Upper lobe of left lung (tissue), 6 donors: ENCODE data around the gene HTRA3. TPM values are rescaled to one million over a fixed set of nuclear protein-coding genes. Genes with fewer than 3 reads are reported as not detected.

Experiments used
- ATAC-seq, 2 donors: fragments of 200-7000 bp; cut with Tn5 transposase; one replicate each; pipeline ENCODE4 v1.9.1; 2022; ENCODE audit warnings: mild to moderate bottlenecking in 2 of 2, moderate library complexity in 2 of 2; ENCODE audit not compliant: low FRiP score in 2 of 2
- DNase-seq, 2 donors: peaks; one replicate each; pipeline ENCODE4 v3.0.0-alpha.2; 2019 to 2020
- H3K27ac ChIP-seq, 4 donors: fragments of 200-600 bp; sonication (generic); one replicate each; pipeline ENCODE4 v1.5.1; 2016 to 2019
- H3K27me3 ChIP-seq, 4 donors: fragments of 200-600 bp; sonication (generic); one replicate each; pipeline ENCODE4 v1.5.1; 2017 to 2019
- H3K36me3 ChIP-seq, 4 donors: fragments of 200-600 bp; sonication (generic); one replicate each; pipeline ENCODE4 v1.5.1; 2016 to 2019
- H3K4me1 ChIP-seq, 4 donors: fragments of 200-600 bp; sonication (generic); one replicate each; pipeline ENCODE4 v1.5.1; 2018 to 2019
- H3K4me3 ChIP-seq, 4 donors: fragments of 200-600 bp; sonication (generic); one replicate each; pipeline ENCODE4 v1.5.1; 2017 to 2019; ENCODE audit warnings: mild to moderate bottlenecking in 2 of 4, moderate library complexity in 1 of 4
- H3K9me3 ChIP-seq, 4 donors: fragments of 200-600 bp; sonication (generic); one replicate each; pipeline ENCODE4 v1.5.1; 2018 to 2019
- EP300 ChIP-seq, 4 donors: sonication (generic); formaldehyde crosslinking; IDR thresholded peaks; one replicate each; pipeline ENCODE4 v1.5.1; 2017; ENCODE audit warnings: antibody characterized with exemption in 4 of 4, control low read depth in 2 of 4
- POLR2A ChIP-seq, 4 donors: fragments of 450-650 bp; IDR thresholded peaks; one replicate each; pipeline ENCODE4 v1.5.1; 2016 to 2017; ENCODE audit warnings: antibody characterized with exemption in 4 of 4, mild to moderate bottlenecking in 2 of 4
- POLR2AphosphoS5 ChIP-seq, 2 donors: sonication (generic); formaldehyde crosslinking; IDR thresholded peaks; one replicate each; pipeline ENCODE4 v1.5.1; 2017; ENCODE audit warnings: antibody characterized with exemption in 2 of 2
- WGBS, 2 donors: methylation state at CpG; one replicate each; pipeline ENCODE4 v1.1.5; 2017 to 2018; 5-methylcytosine and 5-hydroxymethylcytosine counted together
- total RNA-seq, 6 donors: library from RNA; depleted of rRNA in 4 of 6; stranded (reverse); fragments of >200 nt in 4 of 6; gene quantifications; one replicate each; pipeline versions ENCODE4 v1.1.0 to v1.2.1, GENCODE V29; 2016 to 2021
- TF ChIP-seq, protein P1 (sequence below), 6 experiments: fragments of 450-650 bp in 4 of 6; fragments of 200-600 bp in 2 of 6; sonication (generic) in 2 of 6; IDR thresholded peaks; one replicate each; pipeline ENCODE4 v1.5.1; 2016 to 2019; ENCODE audit warnings: antibody characterized with exemption in 6 of 6
- donor health status: DM: no; HTN: no; CAD: no; lungs with moderate emphysema.
- donor health status: DM: no; HTN: yes; CAD: no; lungs with severe emphysema.

HTRA3 gene
- total RNA-seq, 6 donors from 2014 or later = 5.2 to 51.1 (median 19.7) TPM

DNA sequence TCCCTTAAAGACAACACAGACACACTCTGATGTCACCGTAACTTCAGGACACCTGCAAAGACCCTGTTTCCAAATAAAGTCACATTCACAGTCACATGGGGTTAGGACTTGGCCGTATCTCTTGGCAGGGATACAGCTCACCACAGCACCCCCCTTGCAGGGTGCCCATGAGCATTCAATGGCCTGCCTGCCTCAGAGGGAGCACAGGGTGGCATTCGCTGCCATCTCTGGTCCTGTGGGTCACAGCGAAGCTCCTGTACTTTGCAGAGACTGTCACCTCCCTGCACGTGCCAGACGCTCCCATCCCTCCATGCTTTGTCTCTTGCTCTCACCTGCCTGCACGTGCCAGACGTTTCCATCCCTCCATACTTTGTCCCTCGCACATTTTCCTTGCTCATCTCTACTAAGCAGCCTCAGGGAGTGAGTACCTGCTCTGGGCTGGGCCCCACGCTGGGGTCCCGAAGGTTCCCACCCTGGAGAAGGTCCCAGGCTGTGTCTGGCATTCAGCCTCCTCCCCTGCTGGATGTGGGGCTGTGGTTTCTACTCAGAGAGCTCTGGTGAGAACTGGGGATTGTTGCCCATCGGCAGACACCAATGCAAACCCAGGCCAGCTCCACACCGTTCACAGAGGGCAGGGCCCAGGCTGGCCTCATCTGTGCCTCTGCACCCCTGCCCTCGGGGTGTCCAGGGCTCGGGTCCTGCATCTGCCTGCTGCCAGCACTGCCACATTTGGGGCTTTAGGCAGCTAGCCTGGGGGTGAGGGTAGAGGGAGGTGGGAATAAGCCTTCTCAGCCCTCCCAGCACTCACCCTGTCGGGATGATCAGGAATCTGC lies 15.8 kb downstream of the HTRA3 start:
- Histone ChIP-seq H3K4me3 (no peak overlapping the region), H3K4me1 (no peaks in the 10 kb centered on the region), H3K9me3 (no peaks in the 10 kb centered on the region), H3K36me3 (no peaks in the 10 kb centered on the region), H3K27me3 (no peaks in the 10 kb centered on the region), H3K27ac (no peak overlapping the region)
- no peak for TF ChIP-seq POLR2AphosphoS5 (IDR thresholded peaks at IDR 0.05)
- no peak for TF ChIP-seq POLR2A (IDR thresholded peaks at IDR 0.05)
- no peak for TF ChIP-seq EP300 (IDR thresholded peaks at IDR 0.05)
- TF ChIP-seq, protein P1, sequence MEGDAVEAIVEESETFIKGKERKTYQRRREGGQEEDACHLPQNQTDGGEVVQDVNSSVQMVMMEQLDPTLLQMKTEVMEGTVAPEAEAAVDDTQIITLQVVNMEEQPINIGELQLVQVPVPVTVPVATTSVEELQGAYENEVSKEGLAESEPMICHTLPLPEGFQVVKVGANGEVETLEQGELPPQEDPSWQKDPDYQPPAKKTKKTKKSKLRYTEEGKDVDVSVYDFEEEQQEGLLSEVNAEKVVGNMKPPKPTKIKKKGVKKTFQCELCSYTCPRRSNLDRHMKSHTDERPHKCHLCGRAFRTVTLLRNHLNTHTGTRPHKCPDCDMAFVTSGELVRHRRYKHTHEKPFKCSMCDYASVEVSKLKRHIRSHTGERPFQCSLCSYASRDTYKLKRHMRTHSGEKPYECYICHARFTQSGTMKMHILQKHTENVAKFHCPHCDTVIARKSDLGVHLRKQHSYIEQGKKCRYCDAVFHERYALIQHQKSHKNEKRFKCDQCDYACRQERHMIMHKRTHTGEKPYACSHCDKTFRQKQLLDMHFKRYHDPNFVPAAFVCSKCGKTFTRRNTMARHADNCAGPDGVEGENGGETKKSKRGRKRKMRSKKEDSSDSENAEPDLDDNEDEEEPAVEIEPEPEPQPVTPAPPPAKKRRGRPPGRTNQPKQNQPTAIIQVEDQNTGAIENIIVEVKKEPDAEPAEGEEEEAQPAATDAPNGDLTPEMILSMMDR (IDR thresholded peaks at IDR 0.05) = no peak
- ATAC-seq (no peak), DNase-seq (no peak)
- 69 to 71% methylated on average over 12 to 16 of the region's 16 CpGs for WGBS, 2 donors

DNA sequence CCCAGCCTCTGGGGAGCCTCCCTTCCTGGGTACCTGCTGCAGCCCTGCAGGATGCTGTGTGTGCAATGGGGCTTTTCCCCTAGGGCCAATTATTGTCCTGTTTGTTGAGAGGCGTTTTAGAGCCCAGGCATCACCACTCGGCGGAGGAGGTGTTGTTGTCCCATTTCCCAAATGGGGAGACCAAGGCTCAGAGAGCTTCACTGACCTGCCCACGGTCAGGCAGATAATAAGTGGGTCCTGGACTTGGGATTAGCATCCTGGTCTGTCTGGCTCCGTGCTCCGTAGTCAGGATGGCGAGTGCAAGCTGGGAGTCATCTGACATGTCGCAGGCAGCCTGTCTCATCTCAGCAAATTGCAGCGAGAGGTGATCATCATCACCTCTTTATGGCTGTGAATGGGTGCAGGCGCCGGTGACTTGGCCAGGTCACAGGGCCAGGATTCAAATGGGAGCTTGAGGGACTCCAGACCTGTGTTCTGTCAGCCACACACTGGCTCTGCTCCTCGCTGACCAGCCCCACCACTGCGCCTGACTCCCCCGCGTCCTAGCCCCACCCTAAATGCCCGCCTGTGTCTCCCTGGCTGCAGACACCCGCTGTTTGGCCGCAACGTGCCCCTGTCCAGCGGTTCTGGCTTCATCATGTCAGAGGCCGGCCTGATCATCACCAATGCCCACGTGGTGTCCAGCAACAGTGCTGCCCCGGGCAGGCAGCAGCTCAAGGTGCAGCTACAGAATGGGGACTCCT lies 16.6 kb downstream of the HTRA3 start:
- H3K36me3 ChIP-seq = no peaks in the 10 kb centered on the region
- H3K4me3 ChIP-seq = no peak overlapping the region
- WGBS, 2 donors = 87 to 90% methylated on average over 8 to 23 of the region's 23 CpGs
- no peak for DNase-seq
- H3K27ac ChIP-seq = no peak overlapping the region
- no peaks in the 10 kb centered on the region for H3K9me3 ChIP-seq
- H3K4me1 ChIP-seq = no peaks in the 10 kb centered on the region
- no peaks in the 10 kb centered on the region for H3K27me3 ChIP-seq
- ATAC-seq = no peak
- TF ChIP-seq, protein P1 (IDR thresholded peaks at IDR 0.05) = no peak
- TF ChIP-seq EP300 (IDR thresholded peaks at IDR 0.05) (no peak), POLR2AphosphoS5 (IDR thresholded peaks at IDR 0.05) (no peak), POLR2A (IDR thresholded peaks at IDR 0.05) (no peak)

DNA sequence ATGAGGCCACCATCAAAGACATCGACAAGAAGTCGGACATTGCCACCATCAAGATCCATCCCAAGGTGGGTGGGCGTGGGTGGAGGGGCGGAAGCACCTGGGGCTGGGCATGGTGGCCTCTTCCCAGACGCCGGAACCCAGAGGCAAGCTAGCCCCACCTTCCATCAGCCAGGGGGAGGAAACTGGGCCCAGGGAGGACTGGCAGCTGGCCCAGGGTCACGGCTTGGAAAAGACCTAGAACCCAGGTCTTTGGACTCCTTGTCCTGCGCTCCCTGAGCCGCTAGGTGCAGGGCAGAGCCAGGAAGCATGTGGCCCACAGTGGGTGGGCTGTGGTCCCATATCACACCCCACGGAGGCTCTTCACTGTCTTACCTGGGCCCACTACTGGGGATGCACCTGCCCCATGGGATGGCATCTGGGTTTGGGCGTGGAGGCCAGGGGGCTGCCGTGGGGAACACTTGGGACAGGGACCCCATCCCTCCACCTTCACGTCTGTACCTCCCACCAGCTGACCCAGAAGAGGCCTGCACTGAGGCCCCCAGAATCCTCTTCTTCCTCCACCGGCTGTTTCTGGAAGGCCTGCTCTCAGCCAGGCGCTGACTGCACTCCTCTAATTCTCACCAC lies 17.3 kb downstream of the HTRA3 start:
- Histone ChIP-seq H3K27ac (no peak overlapping the region), H3K9me3 (no peaks in the 10 kb centered on the region), H3K36me3 (peaks cover 0 to 3% (median 0%) of the 10 kb centered on the region in 4 donors), H3K27me3 (no peaks in the 10 kb centered on the region), H3K4me1 (no peaks in the 10 kb centered on the region), H3K4me3 (no peak overlapping the region)
- ATAC-seq = no peak
- TF ChIP-seq EP300 (IDR thresholded peaks at IDR 0.05) = no peak
- TF ChIP-seq, protein P1 (IDR thresholded peaks at IDR 0.05) = no peak
- no peak for TF ChIP-seq POLR2A (IDR thresholded peaks at IDR 0.05)
- no peak for TF ChIP-seq POLR2AphosphoS5 (IDR thresholded peaks at IDR 0.05)
- DNase-seq = no peak
- WGBS, 2 donors = 78 to 89% methylated on average over 9 to 15 of the region's 15 CpGs

DNA sequence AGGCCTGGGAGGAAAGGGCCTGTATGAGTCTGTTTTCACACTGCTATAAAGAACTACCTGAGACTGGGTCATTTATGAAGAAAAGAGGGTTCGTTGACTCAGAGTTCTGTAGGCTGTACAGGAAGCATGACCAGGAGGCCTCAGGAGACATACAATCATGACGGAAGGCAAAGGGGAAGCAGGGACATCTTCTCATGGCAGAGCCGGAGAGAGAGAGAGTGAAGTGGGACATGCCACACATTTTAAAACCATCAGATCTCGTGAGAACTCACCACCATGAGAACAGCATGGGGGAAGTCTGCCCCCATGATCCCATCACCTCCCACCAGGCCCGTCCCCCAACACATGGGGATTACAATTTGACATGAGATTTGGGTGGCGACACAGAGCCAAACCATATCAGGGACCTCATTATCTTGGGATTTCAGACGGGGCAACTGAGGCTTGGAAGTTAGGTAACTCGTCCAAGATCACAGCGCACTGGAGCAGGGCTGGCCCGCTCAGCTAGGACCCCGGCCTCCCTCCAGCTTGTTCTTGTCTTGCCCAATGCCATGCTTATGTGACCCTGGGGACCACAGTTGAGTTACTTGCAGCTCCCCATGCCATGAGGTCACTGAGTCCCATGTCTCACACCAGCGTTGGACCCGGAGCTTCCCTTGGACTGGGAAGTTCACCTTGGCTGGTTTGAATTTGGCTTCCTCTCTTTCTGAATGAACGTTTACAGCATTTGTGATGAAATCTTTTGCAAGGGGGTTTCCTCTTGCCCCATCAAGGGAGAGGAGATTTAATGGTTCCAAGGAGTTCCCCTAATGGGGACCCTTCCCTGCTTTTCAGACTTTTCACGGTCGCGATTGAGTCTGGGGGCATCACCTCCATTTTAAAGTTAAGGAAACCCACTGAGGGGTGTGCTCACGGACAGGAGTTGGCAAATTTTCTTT lies 18.1 kb downstream of the HTRA3 start:
- TF ChIP-seq EP300 (IDR thresholded peaks at IDR 0.05) = no peak
- 84 to 86% methylated on average over 18 of the region's 18 CpGs for WGBS, 2 donors

More for the DNA sequence above, 18.1 kb downstream of the HTRA3 start:
- Histone ChIP-seq H3K36me3 (peaks cover 0 to 5% (median 0%) of the 10 kb centered on the region in 4 donors), H3K4me3 (no peak overlapping the region), H3K27ac (no peak overlapping the region), H3K27me3 (no peaks in the 10 kb centered on the region), H3K4me1 (no peaks in the 10 kb centered on the region), H3K9me3 (no peaks in the 10 kb centered on the region)
- DNase-seq (no peak), ATAC-seq (no peak)
